ENCODE measurements around the gene USH2A. TPM values are rescaled to one million over a fixed set of nuclear protein-coding genes. Genes with fewer than 3 reads are reported as not detected.
"Not testable (repeated sequence)": the region's sequence is repeated elsewhere in the genome, so short reads cannot be mapped to it uniquely, and the experiment has no call there.

USH2A gene
- total RNA-seq, 2 experiments from 2014 or later, result not detected

- Mint-ChIP-seq H3K27ac (no peak overlapping the region), H3K9me3 (peaks cover 8% of the 10 kb centered on the region), H3K4me3 (no peak overlapping the region), H3K36me3 (no peaks in the 10 kb centered on the region), H3K27me3 (no peaks in the 10 kb centered on the region), H3K4me1 (ENCODE audit: low read depth) (no peaks in the 10 kb centered on the region)
- POLR2A ChIA-PET, result no interaction called here
- DNase-seq, result no peak
- CTCF ChIA-PET, result no interaction called here
- intact Hi-C loops (cut with micrococcal nuclease), result no loop called here
Observed at GRCh38 chr1:216044538-216044937, 378.7 kb downstream of the USH2A start.

- ChIA-PET POLR2A (no interaction called here), CTCF (no interaction called here)
- no peak overlapping the region for H3K27ac Mint-ChIP-seq
- no peaks in the 10 kb centered on the region for H3K36me3 Mint-ChIP-seq
- no peaks in the 10 kb centered on the region for H3K4me1 Mint-ChIP-seq (ENCODE audit: low read depth)
- H3K27me3 Mint-ChIP-seq, result no peaks in the 10 kb centered on the region
- no peak overlapping the region for H3K4me3 Mint-ChIP-seq
- no peaks in the 10 kb centered on the region for H3K9me3 Mint-ChIP-seq
- no peak for DNase-seq
- intact Hi-C loops (cut with micrococcal nuclease), result no loop called here
Observed at GRCh38 chr1:216034506-216034905, 388.7 kb downstream of the USH2A start.

DNA sequence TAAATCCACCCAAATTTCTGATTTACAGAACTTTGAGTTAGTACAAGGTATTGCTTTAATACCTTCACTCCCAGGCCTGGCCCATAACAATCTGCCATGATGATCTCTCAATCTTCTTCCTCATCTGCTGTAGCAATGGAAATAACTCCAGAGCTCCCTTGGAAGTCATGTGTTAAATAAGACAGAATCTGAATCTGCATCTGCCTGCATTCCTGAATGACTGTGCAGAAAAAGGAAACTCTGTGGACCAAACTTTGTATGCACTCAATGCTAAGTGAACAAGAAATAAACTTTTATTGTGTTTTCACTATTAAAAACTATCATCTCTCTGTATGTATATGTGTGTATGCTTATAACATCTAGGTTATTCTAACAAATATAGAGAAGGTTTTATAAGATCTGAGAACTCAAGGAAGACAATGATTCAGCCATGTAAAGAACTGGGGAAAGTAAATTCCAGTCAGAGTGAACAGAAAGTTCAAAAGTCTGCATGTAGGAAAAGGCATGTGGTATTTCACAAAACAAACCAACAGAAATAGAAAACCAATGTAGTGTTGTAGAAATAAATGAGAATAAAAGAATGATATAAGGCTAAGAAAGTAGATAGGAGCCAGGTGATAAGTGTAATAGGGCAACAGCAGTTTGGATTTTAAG is 390.2 kb downstream of the USH2A start:
- H3K27ac Mint-ChIP-seq, result no peak overlapping the region
- DNase-seq, result no peak
- CTCF ChIA-PET, result no interaction called here
- no peaks in the 10 kb centered on the region for H3K27me3 Mint-ChIP-seq
- no peaks in the 10 kb centered on the region for H3K36me3 Mint-ChIP-seq
- no peaks in the 10 kb centered on the region for H3K4me1 Mint-ChIP-seq (ENCODE audit: low read depth)
- intact Hi-C loops (cut with micrococcal nuclease), result no loop called here
- no peaks in the 10 kb centered on the region for H3K9me3 Mint-ChIP-seq
- POLR2A ChIA-PET, result no interaction called here
- no peak overlapping the region for H3K4me3 Mint-ChIP-seq

DNA sequence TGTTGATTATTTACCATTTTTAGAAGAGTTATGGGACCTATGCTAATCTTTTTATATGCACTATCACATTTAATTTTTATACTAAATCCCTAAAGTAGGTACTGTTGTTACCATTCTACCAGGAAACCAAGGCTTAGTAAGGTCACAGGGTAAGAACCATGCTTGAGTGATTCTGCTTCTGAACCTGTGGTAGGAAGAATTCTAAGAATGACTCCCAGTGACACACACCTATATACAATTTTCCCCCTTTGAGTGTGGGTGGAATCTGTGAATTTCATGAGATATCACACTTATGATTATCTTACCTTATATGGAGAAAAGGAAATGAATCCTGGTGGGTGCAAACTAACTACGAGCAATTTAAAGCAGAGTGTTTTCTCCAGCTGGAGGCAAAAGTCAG is 391.0 kb downstream of the USH2A start:
- no peak for DNase-seq
- POLR2A ChIA-PET, result no interaction called here

GRCh38 chr1:216028631-216029030 is 394.6 kb downstream of the USH2A start:
- Mint-ChIP-seq H3K4me3 (no peak overlapping the region), H3K9me3 (no peaks in the 10 kb centered on the region), H3K36me3 (no peaks in the 10 kb centered on the region), H3K27me3 (no peaks in the 10 kb centered on the region), H3K4me1 (ENCODE audit: low read depth) (no peaks in the 10 kb centered on the region), H3K27ac (no peak overlapping the region)
- DNase-seq, result no peak
- ChIA-PET CTCF (no interaction called here), POLR2A (no interaction called here)
- intact Hi-C loops (cut with micrococcal nuclease), result no loop called here

More for the DNA sequence above, 391.0 kb downstream of the USH2A start:
- H3K9me3 Mint-ChIP-seq, result no peaks in the 10 kb centered on the region
- H3K36me3 Mint-ChIP-seq, result no peaks in the 10 kb centered on the region
- H3K4me3 Mint-ChIP-seq, result no peak overlapping the region
- H3K27me3 Mint-ChIP-seq, result no peaks in the 10 kb centered on the region
- H3K27ac Mint-ChIP-seq, result no peak overlapping the region
- no peaks in the 10 kb centered on the region for H3K4me1 Mint-ChIP-seq (ENCODE audit: low read depth)
- intact Hi-C loops (cut with micrococcal nuclease), result no loop called here
- CTCF ChIA-PET, result no interaction called here

DNA sequence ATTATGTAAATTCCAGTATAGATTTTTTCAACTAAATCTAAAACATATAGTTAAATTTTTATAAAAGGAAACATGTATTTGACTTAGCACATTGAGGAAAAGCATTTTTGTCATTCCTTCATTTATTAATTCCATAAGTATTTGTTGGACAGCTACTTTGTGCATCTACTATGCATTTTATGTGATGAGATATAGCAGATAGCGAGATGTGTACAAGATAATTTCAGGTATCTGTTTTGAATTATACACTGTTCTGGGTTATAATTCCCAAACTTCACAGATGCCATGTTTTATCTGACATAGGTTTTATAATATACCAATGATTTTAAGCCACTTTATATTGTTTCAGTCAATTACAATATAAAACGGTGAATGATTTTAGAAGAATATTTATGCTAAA is 398.7 kb downstream of the USH2A start:
- POLR2A ChIA-PET, result no interaction called here
- intact Hi-C loops (cut with micrococcal nuclease), result no loop called here
- Mint-ChIP-seq H3K4me3 (no peak overlapping the region), H3K4me1 (ENCODE audit: low read depth) (no peaks in the 10 kb centered on the region), H3K27ac (no peak overlapping the region), H3K27me3 (no peaks in the 10 kb centered on the region), H3K36me3 (no peaks in the 10 kb centered on the region), H3K9me3 (no peaks in the 10 kb centered on the region)
- CTCF ChIA-PET, result no interaction called here
- no peak for DNase-seq

DNA sequence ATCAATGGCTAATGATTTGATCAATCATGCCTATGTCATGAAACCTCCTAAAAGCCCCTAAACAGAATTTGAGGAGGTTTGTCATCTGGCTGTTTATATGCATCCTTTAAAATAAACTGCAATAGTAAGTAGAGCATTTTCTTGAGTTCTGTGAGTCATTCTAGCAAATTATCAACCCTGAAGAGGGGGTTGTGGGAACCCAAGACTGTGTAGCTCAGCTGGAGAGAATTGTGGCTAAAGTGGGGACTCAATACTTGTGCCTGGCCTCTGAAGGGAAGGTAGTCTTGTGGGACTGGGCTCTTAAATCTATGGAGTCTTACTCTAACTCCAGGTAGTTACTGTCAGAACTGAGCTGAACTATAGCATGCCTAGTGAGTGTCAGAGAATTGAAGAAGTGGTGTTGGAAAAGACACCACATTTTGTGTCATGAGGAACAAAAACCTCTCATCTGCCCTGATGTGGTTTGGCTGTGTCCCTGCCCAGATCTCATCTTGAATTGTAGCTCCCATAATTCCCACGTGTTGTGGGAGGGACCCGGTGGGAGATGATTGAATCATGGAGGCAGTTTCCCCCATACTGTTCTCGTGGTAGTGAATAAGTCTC is 402.4 kb downstream of the USH2A start:
- Mint-ChIP-seq H3K27ac (no peak overlapping the region), H3K9me3 (peaks cover 5% of the 10 kb centered on the region), H3K4me3 (no peak overlapping the region), H3K4me1 (ENCODE audit: low read depth) (no peaks in the 10 kb centered on the region), H3K27me3 (no peaks in the 10 kb centered on the region), H3K36me3 (no peaks in the 10 kb centered on the region)
- ChIA-PET CTCF (no interaction called here), POLR2A (no interaction called here)
- DNase-seq, result no peak
- intact Hi-C loops (cut with micrococcal nuclease), result no loop called here

- Mint-ChIP-seq H3K27me3 (no peaks in the 10 kb centered on the region), H3K27ac (no peak overlapping the region), H3K4me3 (no peak overlapping the region), H3K4me1 (ENCODE audit: low read depth) (no peaks in the 10 kb centered on the region), H3K36me3 (no peaks in the 10 kb centered on the region), H3K9me3 (peaks cover 15% of the 10 kb centered on the region)
- intact Hi-C loops (cut with micrococcal nuclease), result no loop called here
- no peak for DNase-seq
- CTCF ChIA-PET, result no interaction called here
- POLR2A ChIA-PET, result no interaction called here
Observed at GRCh38 chr1:216015116-216015515, 408.1 kb downstream of the USH2A start.

DNA sequence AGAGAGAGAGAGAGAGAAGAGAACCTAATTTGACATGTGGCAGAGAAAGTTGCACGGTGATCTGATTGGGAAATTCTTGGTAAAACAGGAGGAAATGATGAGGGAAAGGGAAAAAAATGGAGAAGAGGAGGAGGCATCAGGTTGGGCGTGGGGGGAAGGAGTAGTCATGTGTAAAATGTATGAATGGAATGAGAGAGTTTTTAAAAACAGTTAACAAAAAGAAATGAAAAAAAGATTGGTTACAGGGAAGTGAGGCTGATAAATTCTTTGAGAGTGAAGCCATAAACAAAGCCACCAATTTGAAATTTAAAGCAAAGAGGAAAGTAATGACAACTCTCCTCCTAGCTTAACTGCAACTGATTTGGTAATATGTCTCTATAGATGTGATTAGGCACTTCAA is 409.2 kb downstream of the USH2A start:
- POLR2A ChIA-PET, result no interaction called here

GRCh38 chr1:216009456-216009855 is 413.8 kb downstream of the USH2A start:
- H3K36me3 Mint-ChIP-seq; CTCF ChIA-PET; H3K4me1 Mint-ChIP-seq (ENCODE audit: low read depth); H3K27me3 Mint-ChIP-seq; DNase-seq; H3K27ac Mint-ChIP-seq; POLR2A ChIA-PET; intact Hi-C loops (cut with micrococcal nuclease); H3K4me3 Mint-ChIP-seq: not testable (repeated sequence)
- peaks cover 13% of the 10 kb centered on the region for H3K9me3 Mint-ChIP-seq

More for the DNA sequence above, 409.2 kb downstream of the USH2A start:
- H3K27ac Mint-ChIP-seq, result no peak overlapping the region
- H3K36me3 Mint-ChIP-seq, result no peaks in the 10 kb centered on the region
- no peaks in the 10 kb centered on the region for H3K27me3 Mint-ChIP-seq
- H3K4me1 Mint-ChIP-seq (ENCODE audit: low read depth), result no peaks in the 10 kb centered on the region
- peaks cover 20% of the 10 kb centered on the region for H3K9me3 Mint-ChIP-seq
- CTCF ChIA-PET, result no interaction called here
- intact Hi-C loops (cut with micrococcal nuclease), result no loop called here
- H3K4me3 Mint-ChIP-seq, result no peak overlapping the region
- no peak for DNase-seq

- no peaks in the 10 kb centered on the region for H3K4me1 Mint-ChIP-seq (ENCODE audit: low read depth)
- H3K27me3 Mint-ChIP-seq, result no peaks in the 10 kb centered on the region
- H3K27ac Mint-ChIP-seq, result no peak overlapping the region
- ChIA-PET POLR2A (no interaction called here), CTCF (no interaction called here)
- H3K4me3 Mint-ChIP-seq, result no peak overlapping the region
- intact Hi-C loops (cut with micrococcal nuclease), result no loop called here
- no peak for DNase-seq
- H3K36me3 Mint-ChIP-seq, result no peaks in the 10 kb centered on the region
- peaks cover 11% of the 10 kb centered on the region for H3K9me3 Mint-ChIP-seq
Observed at GRCh38 chr1:216005916-216006315, 417.3 kb downstream of the USH2A start.

DNA sequence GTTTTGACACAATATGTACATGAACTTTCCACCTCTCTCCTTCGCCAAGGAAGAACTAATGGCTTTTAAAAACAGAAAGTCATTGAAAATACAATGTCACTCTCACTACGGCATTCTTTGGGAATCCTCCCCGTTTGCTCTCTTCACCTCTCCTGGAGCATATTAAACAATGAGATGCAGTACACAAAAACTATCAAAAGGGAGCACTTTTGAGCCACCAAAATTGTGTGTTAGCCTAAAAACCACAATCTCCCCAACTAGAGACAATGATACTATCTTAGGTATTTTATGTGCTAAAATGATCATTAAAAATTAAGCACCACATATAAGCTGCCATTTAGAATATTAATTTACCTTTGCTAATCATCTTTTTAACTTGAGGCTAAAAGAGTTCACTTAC is 430.6 kb downstream of the USH2A start:
- no peak for DNase-seq
- Mint-ChIP-seq H3K27me3 (no peaks in the 10 kb centered on the region), H3K27ac (no peak overlapping the region), H3K9me3 (peaks cover 8% of the 10 kb centered on the region), H3K4me3 (no peak overlapping the region), H3K4me1 (ENCODE audit: low read depth) (no peaks in the 10 kb centered on the region), H3K36me3 (no peaks in the 10 kb centered on the region)
- ChIA-PET CTCF (no interaction called here), POLR2A (no interaction called here)
- intact Hi-C loops (cut with micrococcal nuclease), result no loop called here

DNA sequence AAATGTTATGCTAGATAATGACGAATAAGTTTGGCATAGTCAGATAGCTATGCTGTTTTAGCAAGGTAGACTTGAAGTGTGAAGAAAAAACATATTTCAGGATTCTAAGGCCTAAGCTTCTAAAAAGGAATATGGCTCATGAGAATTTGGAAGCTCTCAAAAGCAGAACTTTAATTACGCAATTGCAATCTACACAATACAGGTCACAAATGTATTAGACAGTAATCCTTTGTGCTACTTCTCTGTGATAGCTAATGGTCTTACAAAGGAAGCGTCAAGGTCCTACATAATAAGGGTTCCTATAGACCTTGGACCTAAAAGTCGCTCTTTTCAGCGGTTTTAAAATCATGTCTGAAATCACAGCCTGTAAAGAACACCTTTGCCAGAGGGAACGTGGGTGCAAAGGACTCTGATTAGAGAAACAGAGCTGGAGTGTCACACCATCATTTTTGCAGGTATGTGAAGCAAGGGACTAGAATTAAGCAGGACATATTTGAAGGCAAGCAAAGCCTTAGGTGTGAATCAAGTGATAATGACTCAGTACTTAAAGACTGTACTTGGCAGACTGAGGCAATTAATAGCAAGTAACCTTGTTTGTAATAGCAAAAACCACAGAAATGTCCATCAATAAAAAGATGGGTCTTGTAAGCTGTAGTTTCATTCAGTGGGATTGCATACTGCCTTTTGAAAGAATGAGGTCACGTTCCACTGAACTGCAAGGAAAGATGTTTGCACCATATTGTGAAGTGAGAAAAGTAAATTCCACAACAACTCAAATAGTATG is 436.0 kb downstream of the USH2A start:
- no peak for DNase-seq
- H3K4me3 Mint-ChIP-seq, result no peak overlapping the region
- POLR2A ChIA-PET, result no interaction called here
- peaks cover 11% of the 10 kb centered on the region for H3K9me3 Mint-ChIP-seq
- intact Hi-C loops (cut with micrococcal nuclease), result no loop called here
- H3K27me3 Mint-ChIP-seq, result no peaks in the 10 kb centered on the region
- CTCF ChIA-PET, result no interaction called here
- no peaks in the 10 kb centered on the region for H3K4me1 Mint-ChIP-seq (ENCODE audit: low read depth)
- H3K36me3 Mint-ChIP-seq, result no peaks in the 10 kb centered on the region
- no peak overlapping the region for H3K27ac Mint-ChIP-seq

Measured in activated CD4-positive, alpha-beta memory T cell treated with anti-CD3 and anti-CD28 coated beads for 36 hours (primary cell).